HG02623 (cell line): ENCODE data around the gene CRYBB1.

Experiments
- ATAC-seq: cut with Tn5 transposase; IDR thresholded peaks from one replicate; pipeline ENCODE4 v1.9.1; 2021; ENCODE audit warnings: moderate library complexity; ENCODE audit not compliant: unreplicated experiment

Gene CRYBB1

DNA sequence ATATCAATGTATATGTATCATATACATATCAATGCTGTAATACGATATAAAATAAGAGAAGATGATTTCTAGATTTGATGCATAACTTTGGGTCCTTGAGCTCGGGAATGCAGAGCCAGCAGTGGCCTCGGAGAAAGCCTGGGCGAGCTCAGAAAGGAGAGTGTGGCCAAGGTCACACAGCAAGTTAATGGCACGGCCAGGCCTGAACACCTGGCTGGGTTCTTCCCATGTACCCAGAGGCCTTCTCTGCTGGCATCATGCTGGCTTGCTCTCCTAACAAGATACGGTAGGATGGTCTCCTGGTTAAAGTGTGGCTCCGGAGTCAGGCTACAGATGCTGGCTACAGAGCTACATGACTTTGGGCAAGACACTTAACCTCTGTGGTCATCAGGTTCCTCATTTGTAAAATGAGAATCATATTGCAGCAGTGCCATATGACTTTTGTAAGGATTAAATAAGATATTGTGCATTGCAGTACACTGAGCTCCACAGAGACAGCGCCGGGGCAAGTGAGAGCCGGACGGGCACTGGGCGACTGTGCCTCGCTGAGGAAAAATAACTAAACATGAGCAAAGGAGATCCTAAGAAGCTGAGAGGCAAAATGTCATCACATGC, 57.8 kb downstream of the CRYBB1 start:
- ATAC-seq: no peak

DNA sequence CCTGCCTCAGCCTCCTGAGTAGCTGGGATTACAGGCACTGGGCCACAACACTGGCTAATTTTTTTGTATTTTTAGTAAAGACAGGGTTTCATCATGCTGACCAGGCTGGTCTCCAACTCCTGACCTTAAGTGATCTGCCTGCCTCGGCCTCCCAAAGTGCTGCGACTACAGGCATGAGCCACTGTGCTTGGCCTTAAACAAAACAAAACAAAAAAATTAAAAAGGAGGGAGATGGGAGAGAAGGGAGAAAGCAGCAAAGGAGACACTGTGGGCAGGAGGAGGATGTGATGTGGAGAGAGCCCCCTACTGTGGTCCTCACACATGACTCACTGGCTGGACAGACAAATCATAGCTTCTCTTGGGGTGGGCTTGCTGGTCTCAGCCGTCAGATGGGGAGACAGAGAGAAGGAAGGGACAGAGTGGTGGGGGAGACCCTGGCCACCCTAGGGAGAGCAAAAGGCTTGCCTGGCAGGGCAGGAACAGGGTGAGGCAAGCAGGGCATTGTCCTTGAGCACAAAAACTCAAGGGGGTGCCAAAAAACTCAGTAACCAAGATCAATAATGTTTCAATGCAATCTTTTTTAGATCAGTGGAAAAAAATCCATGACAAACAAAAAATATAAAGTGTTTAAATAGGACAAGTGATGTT, 59.5 kb downstream of the CRYBB1 start:
- ATAC-seq: no peak

DNA sequence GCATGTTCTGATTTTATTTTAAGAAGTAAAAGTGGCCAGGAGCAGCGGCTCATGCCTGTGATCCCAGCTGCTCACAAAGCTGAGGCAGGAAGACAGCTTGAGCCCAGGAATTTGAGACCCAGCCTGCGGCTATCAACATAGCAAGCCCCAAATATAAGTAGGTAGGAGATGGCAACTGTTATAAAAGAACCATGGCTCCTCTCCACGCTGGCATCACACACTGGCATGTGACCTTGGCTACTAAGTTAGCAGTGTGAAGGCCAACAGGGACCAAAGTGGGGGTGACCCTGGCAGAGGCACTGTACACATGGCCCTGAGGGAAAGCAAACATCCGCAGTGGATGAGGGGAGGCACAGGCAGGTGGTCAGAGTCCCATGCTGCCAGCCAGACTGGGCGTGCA, 60.9 kb downstream of the CRYBB1 start:
- ATAC-seq: no peak

GRCh38 chr22:26555478-26555877, 62.3 kb downstream of the CRYBB1 start:
- no peak for ATAC-seq

GRCh38 chr22:26554956-26555355, 62.9 kb downstream of the CRYBB1 start:
- ATAC-seq: no peak

- no peak for ATAC-seq
Measured at GRCh38 chr22:26553056-26553752, 64.6 kb downstream of the CRYBB1 start.

DNA sequence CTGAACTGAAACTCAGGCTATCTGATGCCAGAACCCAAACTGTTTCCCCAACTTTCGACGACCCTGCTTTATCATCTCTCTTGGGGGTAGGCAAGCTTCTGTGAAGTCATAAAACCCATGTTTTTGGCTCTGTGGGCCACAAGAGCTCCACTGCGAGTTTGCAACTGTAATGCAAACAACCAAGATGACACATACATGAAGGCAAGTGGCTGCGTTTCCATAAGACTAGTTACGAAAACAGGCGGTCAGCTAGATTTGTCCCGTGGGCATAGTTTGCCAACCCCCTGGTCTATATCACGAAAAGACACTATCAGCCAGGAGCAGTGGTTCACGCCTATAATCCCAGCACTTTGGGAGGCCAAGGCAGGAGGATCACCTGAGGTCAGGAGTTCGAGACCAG, 65.4 kb downstream of the CRYBB1 start:
- ATAC-seq: no peak

GRCh38 chr22:26551568-26551967, 66.3 kb downstream of the CRYBB1 start:
- no peak for ATAC-seq

- ATAC-seq: no peak
Measured at GRCh38 chr22:26550498-26551033, 67.3 kb downstream of the CRYBB1 start.

- ATAC-seq: no peak
Measured at GRCh38 chr22:26549902-26550497, 67.8 kb downstream of the CRYBB1 start.
